GM18870 (cell line): ENCODE data around the gene MEG3.

ENCODE experiments used
- ATAC-seq: cut with Tn5 transposase; IDR thresholded peaks from one replicate; pipeline ENCODE4 v1.9.1; 2021; ENCODE audit warnings: moderate library complexity; ENCODE audit not compliant: unreplicated experiment

MEG3 gene

GRCh38 chr14:100879194-100879593, 53.3 kb downstream of the MEG3 start:
- ATAC-seq, result no peak

- no peak for ATAC-seq
Observed at GRCh38 chr14:100879782-100880181, 53.9 kb downstream of the MEG3 start.

GRCh38 chr14:100880271-100881101, 54.6 kb downstream of the MEG3 start:
- no peak for ATAC-seq

- no peak for ATAC-seq
Observed at GRCh38 chr14:100881211-100882025, 55.5 kb downstream of the MEG3 start.

GRCh38 chr14:100882026-100882967, 56.4 kb downstream of the MEG3 start:
- ATAC-seq, result no peak

GRCh38 chr14:100882991-100883788, 57.3 kb downstream of the MEG3 start:
- ATAC-seq, result no peak

- no peak for ATAC-seq
Observed at GRCh38 chr14:100883789-100884101, 57.8 kb downstream of the MEG3 start.

GRCh38 chr14:100884456-100884855, 58.5 kb downstream of the MEG3 start:
- ATAC-seq, result no peak

GRCh38 chr14:100885196-100885595, 59.3 kb downstream of the MEG3 start:
- ATAC-seq, result no peak

GRCh38 chr14:100885617-100886016, 59.7 kb downstream of the MEG3 start:
- ATAC-seq, result no peak

GRCh38 chr14:100887728-100888335, 61.9 kb downstream of the MEG3 start:
- no peak for ATAC-seq

- no peak for ATAC-seq
Observed at GRCh38 chr14:100888789-100889315, 62.9 kb downstream of the MEG3 start.

GRCh38 chr14:100889641-100890040, 63.7 kb downstream of the MEG3 start:
- ATAC-seq, result no peak

- ATAC-seq, result no peak
Observed at GRCh38 chr14:100890061-100890850, 64.3 kb downstream of the MEG3 start.

GRCh38 chr14:100891051-100891450, 65.1 kb downstream of the MEG3 start:
- ATAC-seq, result no peak

- ATAC-seq, result no peak
Observed at GRCh38 chr14:100891501-100892445, 65.9 kb downstream of the MEG3 start.

- ATAC-seq, result no peak
Observed at GRCh38 chr14:100892496-100893227, 66.7 kb downstream of the MEG3 start.
